ENCODE measurements around the gene HRK. TPM values are rescaled to one million over a fixed set of nuclear protein-coding genes. Genes with fewer than 3 reads are reported as not detected.

The HRK gene
- total RNA-seq, 2 experiments from 2014 or later = not detected

GRCh38 chr12:116918464-116918863 lies 37.2 kb upstream of the HRK start:
- DNase-seq (no peak), ATAC-seq (no peak)
- Mint-ChIP-seq H3K9me3 (ENCODE audit: insufficient read depth) (no peaks in the 10 kb centered on the region), H3K4me3 (no peak overlapping the region), H3K27ac (no peak overlapping the region), H3K36me3 (ENCODE audit: low read depth) (peaks cover 40% of the 10 kb centered on the region), H3K4me1 (ENCODE audit: low read depth) (peaks cover 81% of the 10 kb centered on the region), H3K27me3 (ENCODE audit: low read depth) (no peaks in the 10 kb centered on the region)
- ChIA-PET CTCF (no interaction called here), POLR2A (no interaction called here)

GRCh38 chr12:116916714-116917114 lies 35.5 kb upstream of the HRK start:
- Mint-ChIP-seq H3K36me3 (ENCODE audit: low read depth) (peaks cover 42% of the 10 kb centered on the region), H3K27ac (peak overlapping the region; percentile 21), H3K4me3 (peak overlapping the region; percentile 9), H3K9me3 (ENCODE audit: insufficient read depth) (no peaks in the 10 kb centered on the region), H3K4me1 (ENCODE audit: low read depth) (peaks cover 78% of the 10 kb centered on the region), H3K27me3 (ENCODE audit: low read depth) (no peaks in the 10 kb centered on the region)
- ATAC-seq (peak; percentile 86), DNase-seq (peak; percentile 67)
- POLR2A ChIA-PET = interaction anchor here (1.1 kb wide), 1 partner anchor 45 kb away, joined by 3 read pairs; no protein-coding TSS in a partner anchor
- CTCF ChIA-PET = interaction anchor here (0.6 to 1.2 kb wide), 5 partner anchors 39 to 238 kb away, joined by 3 to 8 read pairs (median 3); no protein-coding TSS in a partner anchor

- ATAC-seq (no peak), DNase-seq (no peak)
- Mint-ChIP-seq H3K27me3 (ENCODE audit: low read depth) (no peaks in the 10 kb centered on the region), H3K4me3 (no peak overlapping the region), H3K4me1 (ENCODE audit: low read depth) (peaks cover 77% of the 10 kb centered on the region), H3K9me3 (ENCODE audit: insufficient read depth) (no peaks in the 10 kb centered on the region), H3K36me3 (ENCODE audit: low read depth) (peaks cover 42% of the 10 kb centered on the region), H3K27ac (no peak overlapping the region)
- CTCF ChIA-PET = interaction anchor here (0.7 to 1.2 kb wide), 4 partner anchors 40 to 239 kb away, joined by 3 to 8 read pairs (median 3); no protein-coding TSS in a partner anchor
- POLR2A ChIA-PET = interaction anchor here (1.1 kb wide), 1 partner anchor 46 kb away, joined by 3 read pairs; no protein-coding TSS in a partner anchor
Measured at GRCh38 chr12:116916122-116916521, 34.9 kb upstream of the HRK start.

GRCh38 chr12:116915326-116915725 lies 34.1 kb upstream of the HRK start:
- Mint-ChIP-seq H3K4me1 (ENCODE audit: low read depth) (peaks cover 73% of the 10 kb centered on the region), H3K4me3 (no peak overlapping the region), H3K9me3 (ENCODE audit: insufficient read depth) (no peaks in the 10 kb centered on the region), H3K27me3 (ENCODE audit: low read depth) (peaks cover 3% of the 10 kb centered on the region), H3K27ac (no peak overlapping the region), H3K36me3 (ENCODE audit: low read depth) (peaks cover 41% of the 10 kb centered on the region)
- DNase-seq (no peak), ATAC-seq (no peak)
- ChIA-PET CTCF (no interaction called here), POLR2A (no interaction called here)

GRCh38 chr12:116910645-116911451 lies 29.6 kb upstream of the HRK start, which contains the start of gene FBXW8:
TSS of gene FBXW8 (plus strand) at chr12:116910950. CDS start at chr12:116911038, 88 bp downstream.
- peaks cover 16% of the 10 kb centered on the region for H3K27me3 Mint-ChIP-seq (ENCODE audit: low read depth)
- peak within 1 kb of the TSS; percentile 88 for H3K27ac Mint-ChIP-seq
- peak; percentile 92 for ATAC-seq
- ChIA-PET POLR2A (interaction anchor here (1.0 kb wide), 1 partner anchor 9 kb away, joined by 8 read pairs; no protein-coding TSS in a partner anchor), CTCF (interaction anchor here (1.4 kb wide), 1 partner anchor 11 kb away, joined by 3 read pairs; no protein-coding TSS in a partner anchor)
- peaks cover 21% of the 10 kb centered on the region for H3K36me3 Mint-ChIP-seq (ENCODE audit: low read depth)
- H3K9me3 Mint-ChIP-seq (ENCODE audit: insufficient read depth) = no peaks in the 10 kb centered on the region
- H3K4me1 Mint-ChIP-seq (ENCODE audit: low read depth) = peaks cover 32% of the 10 kb centered on the region
- DNase-seq = peak; percentile 75
- peak within 1 kb of the TSS; percentile 93 for H3K4me3 Mint-ChIP-seq

GRCh38 chr12:116910280-116910644 lies 29.0 kb upstream of the HRK start:
- DNase-seq (no peak), ATAC-seq (no peak)
- H3K4me1 Mint-ChIP-seq (ENCODE audit: low read depth) = peaks cover 26% of the 10 kb centered on the region
- H3K4me3 Mint-ChIP-seq = peak overlapping the region; percentile 93
- CTCF ChIA-PET = no interaction called here
- H3K9me3 Mint-ChIP-seq (ENCODE audit: insufficient read depth) = no peaks in the 10 kb centered on the region
- peak overlapping the region; percentile 88 for H3K27ac Mint-ChIP-seq
- H3K27me3 Mint-ChIP-seq (ENCODE audit: low read depth) = peaks cover 16% of the 10 kb centered on the region
- H3K36me3 Mint-ChIP-seq (ENCODE audit: low read depth) = peaks cover 18% of the 10 kb centered on the region
- POLR2A ChIA-PET = interaction anchor here (1.0 kb wide), 1 partner anchor 9 kb away, joined by 8 read pairs; no protein-coding TSS in a partner anchor

GRCh38 chr12:116906285-116906684 lies 25.0 kb upstream of the HRK start:
- Mint-ChIP-seq H3K36me3 (ENCODE audit: low read depth) (no peaks in the 10 kb centered on the region), H3K4me3 (no peak overlapping the region), H3K27me3 (ENCODE audit: low read depth) (peaks cover 35% of the 10 kb centered on the region), H3K9me3 (ENCODE audit: insufficient read depth) (no peaks in the 10 kb centered on the region), H3K27ac (no peak overlapping the region), H3K4me1 (ENCODE audit: low read depth) (peaks cover 4% of the 10 kb centered on the region)
- ChIA-PET POLR2A (no interaction called here), CTCF (no interaction called here)
- no peak for ATAC-seq
- DNase-seq = no peak

GRCh38 chr12:116903818-116904217 lies 22.6 kb upstream of the HRK start:
- H3K27ac Mint-ChIP-seq = no peak overlapping the region
- H3K27me3 Mint-ChIP-seq (ENCODE audit: low read depth) = peaks cover 35% of the 10 kb centered on the region

GRCh38 chr12:116901612-116902011 lies 20.4 kb upstream of the HRK start:
- CTCF ChIA-PET = no interaction called here
- Mint-ChIP-seq H3K27ac (no peak overlapping the region), H3K27me3 (ENCODE audit: low read depth) (peaks cover 36% of the 10 kb centered on the region), H3K36me3 (ENCODE audit: low read depth) (no peaks in the 10 kb centered on the region), H3K4me3 (no peak overlapping the region), H3K4me1 (ENCODE audit: low read depth) (no peaks in the 10 kb centered on the region), H3K9me3 (ENCODE audit: insufficient read depth) (no peaks in the 10 kb centered on the region)
- POLR2A ChIA-PET = no interaction called here
- ATAC-seq = no peak
- no peak for DNase-seq

More at GRCh38 chr12:116903818-116904217, 22.6 kb upstream of the HRK start:
- POLR2A ChIA-PET = no interaction called here
- Mint-ChIP-seq H3K9me3 (ENCODE audit: insufficient read depth) (no peaks in the 10 kb centered on the region), H3K36me3 (ENCODE audit: low read depth) (no peaks in the 10 kb centered on the region), H3K4me3 (no peak overlapping the region), H3K4me1 (ENCODE audit: low read depth) (no peaks in the 10 kb centered on the region)
- CTCF ChIA-PET = no interaction called here
- ATAC-seq = no peak
- no peak for DNase-seq

GRCh38 chr12:116898669-116899068 lies 17.4 kb upstream of the HRK start:
- POLR2A ChIA-PET = no interaction called here
- CTCF ChIA-PET = no interaction called here
- no peaks in the 10 kb centered on the region for H3K36me3 Mint-ChIP-seq (ENCODE audit: low read depth)
- no peak for DNase-seq
- H3K9me3 Mint-ChIP-seq (ENCODE audit: insufficient read depth) = no peaks in the 10 kb centered on the region
- no peak overlapping the region for H3K27ac Mint-ChIP-seq
- H3K4me1 Mint-ChIP-seq (ENCODE audit: low read depth) = no peaks in the 10 kb centered on the region
- no peak for ATAC-seq
- H3K4me3 Mint-ChIP-seq = no peak overlapping the region
- peaks cover 28% of the 10 kb centered on the region for H3K27me3 Mint-ChIP-seq (ENCODE audit: low read depth)

- Mint-ChIP-seq H3K4me3 (no peak overlapping the region), H3K27ac (no peak overlapping the region), H3K36me3 (ENCODE audit: low read depth) (no peaks in the 10 kb centered on the region), H3K4me1 (ENCODE audit: low read depth) (no peaks in the 10 kb centered on the region), H3K27me3 (ENCODE audit: low read depth) (peaks cover 28% of the 10 kb centered on the region), H3K9me3 (ENCODE audit: insufficient read depth) (no peaks in the 10 kb centered on the region)
- CTCF ChIA-PET = no interaction called here
- no peak for DNase-seq
- POLR2A ChIA-PET = no interaction called here
- no peak for ATAC-seq
Measured at GRCh38 chr12:116897476-116897875, 16.2 kb upstream of the HRK start.

- ATAC-seq (no peak), DNase-seq (no peak)
- Mint-ChIP-seq H3K27ac (no peak overlapping the region), H3K9me3 (ENCODE audit: insufficient read depth) (no peaks in the 10 kb centered on the region), H3K4me3 (no peak overlapping the region), H3K27me3 (ENCODE audit: low read depth) (peaks cover 21% of the 10 kb centered on the region), H3K36me3 (ENCODE audit: low read depth) (no peaks in the 10 kb centered on the region), H3K4me1 (ENCODE audit: low read depth) (no peaks in the 10 kb centered on the region)
- CTCF ChIA-PET = no interaction called here
- POLR2A ChIA-PET = no interaction called here
Measured at GRCh38 chr12:116896411-116896924, 15.2 kb upstream of the HRK start.

Measured in activated CD8-positive, alpha-beta T cell treated with anti-CD3 and anti-CD28 coated beads, Interleukin-2, amount 10 ng/mL, durations not matched to agents 7 days and 5 days (primary cell).